HG03432 (cell line): ENCODE measurements around the gene HSBP1L1.
"Not testable (repeated sequence)": the region's sequence is repeated elsewhere in the genome, so short reads cannot be mapped to it uniquely, and the experiment has no call there.

Source experiments
- ATAC-seq: cut with Tn5 transposase; IDR thresholded peaks from one replicate; pipeline ENCODE4 v1.9.1; 2021; ENCODE audit warnings: mild to moderate bottlenecking, moderate library complexity; ENCODE audit not compliant: unreplicated experiment

The HSBP1L1 gene

DNA sequence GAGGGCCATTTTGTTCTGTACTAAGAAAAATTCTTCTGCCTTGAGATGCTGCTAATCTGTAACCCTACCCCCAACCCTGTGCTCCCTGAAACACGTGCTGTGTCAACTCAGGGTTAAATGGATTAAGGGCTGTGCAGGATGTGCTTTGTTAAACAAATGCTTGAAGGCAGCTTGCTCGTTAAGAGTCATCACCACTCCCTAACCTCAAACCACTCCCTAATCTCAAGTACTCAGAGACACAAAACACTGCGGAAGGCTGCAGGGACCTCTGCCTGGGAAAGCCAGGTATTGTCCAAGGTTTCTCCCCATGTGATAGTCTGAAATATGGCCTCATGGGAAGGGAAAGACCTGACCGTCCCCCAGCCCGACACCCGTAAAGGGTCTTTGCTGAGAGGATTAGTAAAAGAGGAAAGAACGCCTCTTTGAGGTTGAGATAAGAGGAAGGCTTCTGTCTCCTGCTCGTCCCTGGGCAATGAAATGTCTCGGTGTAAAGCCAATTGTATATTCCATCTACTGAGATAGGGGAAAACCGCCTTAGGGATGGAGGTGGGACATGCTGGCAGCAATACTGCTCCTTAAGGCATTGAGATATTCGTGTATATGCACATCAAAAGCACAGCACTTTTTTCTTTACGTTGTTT is 4.2 kb upstream of the HSBP1L1 start:
- ATAC-seq: not testable (repeated sequence)

DNA sequence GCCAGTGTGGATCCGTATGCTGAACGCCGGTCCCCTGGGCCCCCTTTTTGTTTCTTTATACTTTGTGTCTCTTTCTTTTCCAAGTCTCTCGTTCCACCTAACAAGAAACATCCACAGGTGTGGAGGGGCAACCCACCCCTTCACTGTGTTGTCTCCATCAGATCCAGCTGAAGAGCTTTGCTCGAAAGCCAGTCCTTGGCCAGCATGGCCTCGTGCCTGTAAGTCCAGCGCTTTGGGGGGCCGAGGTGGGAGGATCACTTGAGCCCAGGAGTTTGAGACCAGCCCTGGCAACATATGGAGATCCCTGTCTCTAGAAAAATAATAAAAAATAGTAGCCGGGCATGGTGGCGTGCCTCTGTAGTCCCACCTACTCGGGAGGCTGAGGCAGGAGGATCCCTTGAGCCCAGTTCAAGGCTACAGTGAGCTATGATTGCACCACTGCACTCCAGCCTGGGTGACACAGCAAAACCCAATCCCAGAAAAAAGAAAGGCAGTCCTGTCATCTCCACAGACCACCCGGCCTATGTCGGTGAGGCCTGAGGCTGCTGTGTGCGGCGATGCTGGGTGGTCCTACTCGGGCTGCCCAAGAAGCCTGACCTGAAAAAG is 3.4 kb upstream of the HSBP1L1 start:
- no peak for ATAC-seq

DNA sequence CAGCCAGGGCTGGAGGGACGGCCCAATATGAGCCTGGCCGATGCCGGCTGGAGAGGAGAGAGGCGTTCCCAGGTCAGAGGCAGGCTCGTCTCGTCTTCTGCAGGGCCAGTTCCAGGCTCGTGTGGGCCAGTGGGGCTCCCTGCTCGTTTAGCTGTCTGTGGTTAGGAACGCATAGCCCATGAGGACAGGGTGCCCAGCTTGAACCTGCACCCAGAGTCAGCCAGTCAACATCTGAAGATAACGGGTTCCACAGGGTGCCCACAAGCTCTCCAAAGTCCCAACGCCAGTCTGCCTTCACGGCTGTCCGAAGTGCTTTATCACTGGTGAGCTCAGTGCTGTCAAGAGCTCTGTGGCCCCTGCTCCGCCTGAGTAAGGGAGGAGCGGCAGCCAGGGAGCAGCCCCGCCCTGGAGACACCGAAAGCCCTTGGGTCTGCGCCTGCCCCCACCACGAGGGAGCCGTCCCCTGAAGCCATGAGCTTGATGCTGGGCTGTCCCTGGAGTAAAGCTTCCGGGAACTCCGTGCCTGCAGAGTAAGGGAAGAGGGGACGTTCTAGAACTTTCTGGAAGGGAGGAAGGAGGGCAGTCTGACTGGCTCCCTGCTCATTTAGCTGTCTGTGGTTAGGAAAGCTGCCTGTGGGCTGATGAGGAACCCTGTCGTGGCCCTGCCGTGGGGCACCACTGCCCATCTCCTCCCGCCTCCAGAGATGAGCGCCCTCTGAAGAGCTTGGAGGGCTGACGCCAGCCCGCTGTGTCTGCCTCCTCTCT is 2.7 kb upstream of the HSBP1L1 start:
- no peak for ATAC-seq

DNA sequence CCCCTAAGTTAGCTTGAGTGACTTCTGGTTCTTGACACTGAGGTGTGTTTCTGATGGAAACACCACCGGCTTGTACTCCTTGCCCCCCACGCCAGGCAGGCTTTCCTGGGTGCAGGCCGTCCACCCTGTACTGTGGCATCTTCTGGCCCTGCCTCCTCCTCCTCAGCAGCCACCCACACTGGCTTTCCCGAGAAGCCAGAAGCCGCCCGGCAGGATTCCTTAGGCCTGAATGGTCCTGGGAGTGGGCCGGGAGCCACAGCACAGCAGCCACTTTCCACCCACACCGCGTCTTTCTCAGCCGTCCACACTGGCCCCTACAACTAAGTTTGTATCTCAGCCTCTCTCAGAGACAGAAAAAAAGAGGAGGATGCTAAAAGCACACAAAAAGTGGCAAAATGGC is 2.1 kb upstream of the HSBP1L1 start:
- ATAC-seq: no peak

DNA sequence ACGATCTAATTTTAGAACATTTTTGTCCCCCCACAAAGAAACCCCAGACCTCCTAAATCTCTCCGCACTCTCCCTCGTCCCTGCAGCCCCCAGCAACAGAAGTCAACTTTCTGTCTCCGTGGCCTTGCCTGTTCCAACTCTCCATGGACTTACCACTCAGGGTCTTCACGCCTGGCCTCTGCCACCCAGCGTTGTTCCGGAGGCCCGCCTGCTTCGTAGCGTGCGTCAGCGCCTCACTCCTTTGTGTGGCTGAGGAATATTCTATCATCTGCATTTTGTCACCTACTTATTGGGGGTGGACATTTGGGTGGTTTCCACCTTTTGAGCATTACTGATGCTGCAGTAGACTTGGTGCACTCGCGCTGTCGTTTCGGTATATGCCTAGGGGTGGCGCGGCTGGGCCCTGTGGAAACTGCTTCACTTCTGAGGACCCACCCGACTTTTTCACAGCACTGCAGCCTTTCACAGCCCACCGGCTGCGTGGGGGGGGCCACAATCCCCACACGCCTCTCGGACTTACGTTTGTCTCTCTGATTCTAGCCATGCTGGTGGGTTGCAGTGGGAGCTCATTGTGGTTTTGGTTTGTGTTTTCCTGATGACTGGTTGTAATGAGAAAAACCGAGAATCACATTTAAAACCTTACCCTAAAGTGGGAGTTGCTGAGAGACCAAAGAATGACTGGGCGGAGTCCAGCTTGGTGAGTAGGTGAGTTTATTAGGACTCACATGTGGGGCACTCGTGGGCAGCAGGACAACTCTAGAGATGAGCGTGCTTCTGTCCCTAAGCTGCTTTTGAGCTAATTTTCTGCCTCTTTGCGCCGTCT is 1.4 kb upstream of the HSBP1L1 start:
- ATAC-seq: peak; percentile 65

DNA sequence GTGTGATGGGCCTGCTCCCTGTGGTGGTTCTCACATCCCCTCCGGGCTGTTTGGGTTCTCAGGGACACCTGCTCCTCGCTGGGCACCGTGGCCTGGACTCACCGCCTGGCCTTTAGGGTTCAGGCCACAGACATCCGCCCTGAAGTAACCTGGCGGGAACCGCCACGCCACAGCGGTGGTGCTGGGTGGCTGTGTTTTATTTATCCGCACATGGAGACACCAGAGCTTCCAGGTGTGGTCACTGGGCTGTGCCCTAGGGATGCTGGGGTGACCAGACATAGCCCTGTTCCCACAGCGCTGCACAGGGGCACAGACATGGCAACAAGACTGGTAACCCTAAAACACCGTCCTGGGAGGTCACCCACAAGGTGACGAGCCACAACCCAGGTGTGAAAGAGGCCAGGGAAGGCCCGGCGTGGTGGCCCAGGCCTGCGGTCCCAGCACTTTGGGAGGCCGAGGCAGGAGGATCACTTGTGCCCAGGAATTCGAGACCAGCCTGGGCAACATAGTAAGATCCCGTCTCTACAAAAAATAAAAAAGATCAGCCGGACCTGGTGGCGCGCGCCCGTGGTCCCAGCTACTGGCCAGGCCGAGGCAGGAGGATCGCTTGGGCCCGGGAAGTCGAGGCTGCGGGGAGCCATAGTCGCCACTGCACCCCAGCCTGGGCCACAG is 649 bp upstream of the HSBP1L1 start:
- no peak for ATAC-seq

DNA sequence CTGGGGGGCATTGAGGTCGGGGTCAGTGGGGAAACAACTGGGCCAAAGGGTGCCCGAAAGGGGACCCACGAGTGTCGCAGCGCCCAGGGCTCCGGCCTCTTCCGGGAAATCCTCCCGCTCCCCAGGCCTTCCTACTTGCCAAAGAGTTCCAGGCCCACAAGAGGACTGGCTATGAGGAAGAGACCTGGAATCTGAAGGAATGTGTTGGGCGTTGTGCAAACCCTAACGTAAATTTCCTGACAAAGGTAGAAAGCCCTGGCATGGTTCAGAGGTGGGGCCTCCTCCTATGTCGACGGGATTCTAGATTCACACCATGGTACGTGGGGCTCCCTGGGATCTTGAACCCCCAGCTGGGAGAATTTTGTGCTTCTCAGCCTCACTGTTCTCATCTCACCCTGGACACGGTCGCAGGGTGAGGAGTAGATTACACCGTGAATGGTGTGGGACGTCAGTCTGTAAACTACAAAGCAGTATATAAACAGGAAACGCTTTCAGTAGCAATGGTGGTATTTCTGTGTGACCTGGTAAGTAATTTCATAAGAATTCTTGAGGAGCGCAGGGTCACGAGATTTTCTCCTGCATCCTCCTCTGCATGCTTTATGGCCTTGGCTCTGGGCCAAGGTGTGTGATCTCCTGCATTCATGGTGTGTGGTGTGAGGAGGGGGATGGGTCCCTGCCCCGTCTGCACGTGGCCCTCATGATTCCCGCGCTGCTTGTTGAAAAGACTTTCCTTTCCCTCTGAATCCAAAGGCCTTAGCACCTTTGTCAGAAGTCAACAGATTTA is 868 bp downstream of the HSBP1L1 start:
- ATAC-seq: no peak

DNA sequence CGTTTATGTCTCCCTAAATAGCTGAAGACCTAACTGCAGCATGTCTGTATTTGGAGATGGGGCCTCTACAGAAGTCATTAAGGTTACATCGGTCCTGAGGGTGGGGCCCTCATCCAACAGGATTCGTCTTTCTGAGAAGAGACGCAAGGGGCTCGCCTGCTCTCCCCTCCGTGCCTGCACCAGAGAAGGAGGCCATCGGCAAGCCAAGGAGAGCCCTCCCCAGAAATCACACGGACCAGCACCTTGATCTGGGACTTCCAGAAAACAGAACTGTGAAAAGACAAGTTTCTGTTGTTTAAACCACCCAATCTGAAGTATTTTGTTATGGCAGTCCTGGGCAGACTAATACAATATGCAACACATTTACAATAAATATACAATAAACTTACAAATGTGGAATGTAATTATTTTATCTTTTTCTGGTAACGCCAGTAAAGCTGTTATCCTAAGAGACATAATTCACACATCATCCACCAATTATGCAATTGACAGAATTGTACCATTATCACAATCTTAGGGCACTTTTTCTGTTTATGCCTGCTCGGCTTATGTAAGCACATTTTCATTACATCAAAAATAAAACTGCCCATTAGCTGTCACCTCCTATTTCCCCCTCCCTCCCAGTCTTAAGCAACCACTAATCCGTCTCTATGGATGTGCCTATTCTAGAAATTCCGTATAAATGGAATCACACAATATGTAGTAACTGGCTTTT is 6.1 kb downstream of the HSBP1L1 start:
- no peak for ATAC-seq

DNA sequence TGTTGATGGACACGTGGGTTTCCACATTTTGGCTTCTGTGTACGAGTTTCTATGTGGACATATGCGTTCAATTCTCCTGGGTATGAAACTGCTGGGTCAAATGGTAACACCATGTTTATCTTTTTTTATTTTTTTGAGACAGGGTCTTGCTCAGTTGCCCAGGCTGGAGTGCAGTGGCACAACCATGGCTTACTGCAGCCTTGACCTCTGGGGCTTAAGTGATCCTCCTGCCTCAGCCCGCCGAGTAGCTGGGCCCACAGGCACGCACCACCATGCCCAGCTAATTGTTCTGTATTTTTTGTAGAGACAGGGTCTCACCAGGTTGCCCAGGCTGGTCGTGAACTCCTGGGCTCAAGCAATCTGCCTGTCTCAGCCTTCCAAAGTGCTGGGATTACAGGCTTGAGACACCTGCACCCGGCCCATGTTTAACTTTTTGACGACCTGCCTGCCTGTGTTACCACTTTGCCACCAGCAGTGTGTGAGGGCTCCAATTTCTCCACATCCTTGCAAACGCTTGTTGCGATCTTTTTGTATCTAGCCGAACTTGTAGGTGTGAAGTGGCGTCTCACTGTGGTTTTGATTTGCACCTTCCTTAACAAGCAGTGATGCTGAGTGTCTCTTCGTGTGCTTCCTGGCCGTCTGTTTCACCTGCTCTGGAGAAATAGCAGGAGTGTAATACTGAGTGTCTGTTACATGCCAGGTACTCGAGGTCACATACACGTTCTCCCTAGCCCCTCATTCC is 6.9 kb downstream of the HSBP1L1 start:
- ATAC-seq: no peak

DNA sequence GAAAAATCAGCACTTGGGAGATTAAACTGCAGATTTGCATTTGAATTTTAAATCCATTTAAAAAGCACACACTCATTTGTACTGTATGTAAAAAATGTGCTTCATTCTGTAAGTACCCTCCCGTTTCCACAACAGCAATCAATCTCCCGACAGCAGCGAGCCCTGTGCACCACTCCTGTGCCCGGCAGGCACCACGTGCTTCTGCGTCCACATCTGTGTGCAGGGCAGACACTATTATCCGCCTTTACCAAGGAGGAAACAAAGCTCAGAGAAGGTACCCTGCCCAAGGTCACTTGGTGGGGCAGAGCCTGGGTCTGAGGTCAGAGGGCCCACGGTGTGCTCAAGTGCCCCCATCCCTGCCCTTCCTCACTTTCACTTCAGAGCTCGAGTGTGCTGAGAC is 7.5 kb downstream of the HSBP1L1 start:
- no peak for ATAC-seq

DNA sequence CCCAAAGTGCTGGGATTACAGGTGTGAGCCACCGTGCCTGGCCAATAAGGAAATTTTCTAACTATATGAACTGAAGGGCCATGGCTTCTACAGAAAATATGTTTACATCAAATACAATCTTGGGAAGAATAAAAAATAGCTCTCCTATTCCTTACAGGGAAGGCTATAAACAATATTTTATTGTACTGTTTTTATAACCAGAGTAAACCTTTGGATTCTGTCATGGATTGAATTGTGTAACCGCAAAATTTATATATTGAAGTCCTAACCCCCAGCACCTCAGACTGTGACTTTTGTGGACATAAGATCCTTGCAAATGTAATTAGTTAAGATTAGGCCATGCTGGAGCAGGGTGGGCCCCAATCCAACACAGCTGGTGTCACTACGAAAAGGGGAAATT is 8.3 kb downstream of the HSBP1L1 start:
- no peak for ATAC-seq

DNA sequence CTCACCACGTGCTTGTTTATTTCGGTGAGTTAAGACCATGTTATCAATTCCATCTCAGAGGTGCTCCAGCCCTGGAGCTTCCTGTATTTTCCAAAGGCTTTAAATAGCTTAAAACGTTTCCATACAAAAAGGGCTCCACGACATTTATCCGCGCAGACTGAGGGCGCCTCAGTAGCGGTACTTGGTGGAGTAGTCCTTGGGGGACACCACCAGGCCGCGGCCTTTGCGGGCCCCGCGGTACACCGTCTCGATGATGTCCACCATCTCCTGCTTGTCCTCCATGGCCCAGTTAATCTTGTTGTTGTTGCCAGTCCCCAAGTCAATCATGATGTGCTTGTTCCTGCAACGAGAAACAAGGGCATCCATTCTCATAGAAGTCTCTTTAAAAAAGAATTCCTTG is 9.1 kb downstream of the HSBP1L1 start:
- no peak for ATAC-seq

DNA sequence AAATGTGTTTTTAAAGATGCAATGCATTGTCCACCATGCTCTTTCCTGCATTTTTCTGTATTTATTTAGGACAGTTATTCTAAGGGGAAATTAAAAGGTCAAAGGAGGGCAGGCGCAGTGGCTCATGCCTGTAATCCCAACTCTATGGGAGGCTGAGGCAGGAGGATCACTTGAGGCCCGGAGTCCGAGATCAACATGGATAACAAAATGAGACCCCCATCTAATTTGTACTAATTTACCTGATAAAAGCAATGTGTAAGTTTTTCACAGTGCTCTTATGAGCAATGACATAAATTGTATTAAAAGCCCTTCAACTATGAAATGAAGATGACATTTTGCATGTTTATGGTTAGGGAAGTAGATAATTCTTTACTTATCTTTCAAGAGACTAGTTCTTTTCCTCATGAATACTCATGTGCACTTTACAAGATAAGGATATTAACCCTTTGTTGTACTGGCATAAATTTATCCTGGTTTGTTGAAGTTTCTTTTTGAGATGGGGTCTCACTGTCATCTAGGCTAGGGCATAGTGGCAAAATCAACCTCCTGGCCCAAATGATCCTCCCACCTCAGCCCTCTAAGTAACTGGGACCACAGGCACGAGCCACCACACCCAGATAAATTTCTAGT is 9.7 kb downstream of the HSBP1L1 start:
- ATAC-seq: no peak

DNA sequence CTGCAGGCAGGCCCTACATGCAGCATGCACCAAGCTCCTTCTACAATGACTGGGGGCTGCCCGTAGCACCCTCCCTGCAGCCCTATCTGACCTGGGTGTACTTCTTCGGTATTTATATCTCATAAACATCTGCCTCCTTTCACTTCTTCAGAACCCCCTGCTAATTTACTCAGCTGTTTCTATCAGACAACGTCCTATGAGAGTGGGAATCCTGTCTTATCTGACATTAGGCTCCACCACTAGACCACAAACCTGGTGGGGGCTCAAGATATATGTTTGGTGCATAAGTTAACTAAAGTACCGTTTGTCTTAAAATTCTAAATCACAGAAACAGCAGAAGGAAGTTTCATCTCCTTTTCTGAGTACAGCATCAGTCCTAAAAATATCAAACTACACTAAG is 10.6 kb downstream of the HSBP1L1 start:
- no peak for ATAC-seq

DNA sequence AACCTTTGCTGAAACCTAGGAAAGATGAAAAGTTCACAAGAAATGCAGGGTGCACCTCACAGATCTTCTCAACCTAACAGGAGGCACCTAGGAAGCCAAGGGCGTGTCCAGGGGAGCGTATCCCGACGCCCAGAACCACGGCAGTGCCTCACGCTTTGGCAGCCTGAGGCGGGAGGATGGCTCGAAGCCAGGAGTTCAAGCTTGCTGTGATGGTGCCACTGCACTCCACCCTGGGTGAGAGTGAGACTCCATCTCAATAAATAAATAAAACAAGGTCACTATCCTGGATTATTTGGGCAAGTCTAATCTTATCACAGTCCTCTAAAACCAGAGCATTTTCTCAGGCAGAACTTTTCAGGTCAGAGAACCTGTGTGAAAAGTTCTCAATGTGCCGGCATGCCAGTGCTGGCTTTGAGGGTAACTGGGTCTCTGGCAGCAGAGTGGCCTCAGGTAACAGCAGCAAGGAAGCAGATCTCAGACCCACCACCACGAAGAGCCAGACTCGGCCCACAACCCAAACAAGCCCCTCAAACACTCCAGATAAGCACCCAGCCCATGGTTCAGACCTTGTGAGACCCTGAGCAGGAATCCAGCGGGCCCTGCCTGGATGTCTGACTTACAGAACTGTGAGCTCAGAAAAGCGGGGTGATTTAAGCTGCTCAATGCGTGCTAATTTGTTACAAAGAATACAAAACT is 11.7 kb downstream of the HSBP1L1 start:
- ATAC-seq: no peak

DNA sequence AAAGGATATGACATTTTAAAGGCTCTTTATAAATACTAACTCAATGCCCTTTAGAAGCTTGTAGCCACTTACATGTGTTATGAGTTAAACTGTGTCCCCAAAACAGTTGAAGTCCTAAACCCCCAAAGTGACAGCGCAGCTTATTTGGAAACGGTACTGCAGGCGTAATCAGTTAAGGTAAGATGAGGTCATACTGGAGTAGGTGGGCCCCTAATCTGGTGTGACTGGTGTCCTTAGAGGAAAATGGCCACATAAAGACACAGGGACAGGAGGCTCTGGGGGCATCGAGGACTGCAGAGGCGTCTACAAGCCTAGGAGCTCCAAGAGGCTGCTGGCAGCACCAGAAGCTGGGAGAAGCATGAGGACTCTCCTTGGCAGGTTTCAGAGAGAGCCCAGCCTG is 15.4 kb downstream of the HSBP1L1 start:
- ATAC-seq: no peak

DNA sequence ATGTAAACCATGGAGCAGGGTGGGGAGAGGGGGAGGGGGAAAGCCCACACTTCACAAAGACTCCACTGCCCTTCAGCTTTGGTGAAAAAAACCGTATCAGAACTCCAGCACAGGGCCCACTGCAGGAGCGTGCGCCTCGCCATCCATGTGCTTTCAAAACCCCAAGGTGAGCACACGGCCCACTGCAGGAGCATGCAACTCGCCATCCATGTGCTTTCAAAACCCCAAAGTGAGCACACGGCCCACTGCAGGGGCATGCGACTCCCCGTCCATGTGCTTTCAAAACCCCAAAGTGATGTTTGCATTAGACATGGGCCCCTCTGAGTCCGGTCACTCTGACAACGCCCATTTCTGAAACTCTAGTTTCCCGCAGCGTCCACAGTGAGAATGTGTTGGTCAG is 16.1 kb downstream of the HSBP1L1 start:
- ATAC-seq: no peak

DNA sequence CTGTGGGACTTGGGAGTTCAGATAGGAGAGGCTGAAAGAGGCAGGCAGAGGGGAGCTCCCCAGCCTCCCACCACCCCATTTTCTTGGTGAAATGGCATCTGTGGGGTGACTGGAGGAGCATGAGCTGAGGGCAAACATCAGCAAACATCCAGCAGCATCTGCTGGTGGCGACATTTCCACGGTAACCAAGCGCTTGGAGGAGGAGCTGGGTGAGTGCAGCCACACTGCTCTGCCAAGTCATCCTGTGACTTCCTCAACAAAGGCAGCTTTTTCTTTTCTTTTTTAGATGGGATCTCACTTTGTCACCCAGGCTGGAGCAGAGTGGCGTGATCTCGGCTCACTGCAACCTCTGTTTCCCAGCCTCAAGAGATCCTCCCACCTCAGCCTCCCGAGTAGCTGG is 18.3 kb downstream of the HSBP1L1 start:
- no peak for ATAC-seq
